Chondrocyte (in vitro differentiated cells): Measurements from ENCODE around the gene SMAGP. TPM values are rescaled to one million over a fixed set of nuclear protein-coding genes. Genes with fewer than 3 reads are reported as not detected.

Experiments
- DNase-seq: peaks from one replicate; pipeline ENCODE4 v3.0.0; 2021; ENCODE audit warnings: mixed read lengths, low spot score
- H3K27ac Mint-ChIP-seq: one replicate; pipeline ENCODE4 v1.8.0; 2021; ENCODE audit warnings: mild to moderate bottlenecking, moderate library complexity, mixed read lengths; ENCODE audit not compliant: unreplicated experiment
- H3K27me3 Mint-ChIP-seq: 2 replicates; pipeline ENCODE4 v1.8.0; 2021; ENCODE audit warnings: low read depth, mixed read lengths
- H3K36me3 Mint-ChIP-seq: 2 replicates; pipeline ENCODE4 v1.8.0; 2021; ENCODE audit warnings: low read depth, mixed read lengths
- H3K4me1 Mint-ChIP-seq: 2 replicates; pipeline ENCODE4 v1.8.0; 2021; ENCODE audit warnings: low read depth, mild to moderate bottlenecking, mixed read lengths
- H3K4me3 Mint-ChIP-seq: one replicate; pipeline ENCODE4 v1.8.0; 2021; ENCODE audit warnings: mild to moderate bottlenecking, moderate library complexity, mixed read lengths; ENCODE audit not compliant: unreplicated experiment
- H3K9me3 Mint-ChIP-seq: 2 replicates; pipeline ENCODE4 v1.8.0; 2021; ENCODE audit warnings: low read depth, mixed read lengths
- CTCF ChIP-seq: fragments of 200-600 bp; sonication (generic); IDR thresholded peaks from 2 replicates; pipeline ENCODE4 v1.5.0; 2021; ENCODE audit warnings: antibody characterized with exemption, mild to moderate bottlenecking, moderate library complexity
- total RNA-seq: library from RNA; stranded (reverse); gene quantifications from 3 replicates; pipeline ENCODE4 v1.2.1, GENCODE V29; 2021

Gene SMAGP
- total RNA-seq, 1 donor from 2014 or later: 8.0 TPM

- Mint-ChIP-seq H3K4me3 (no peak overlapping the region), H3K27me3 (no peaks in the 10 kb centered on the region), H3K9me3 (no peaks in the 10 kb centered on the region), H3K27ac (no peak overlapping the region), H3K4me1 (no peaks in the 10 kb centered on the region), H3K36me3 (peaks cover 2% of the 10 kb centered on the region)
- no peak for DNase-seq
- no peak for TF ChIP-seq CTCF
Measured at GRCh38 chr12:51200156-51200555, 70.1 kb downstream of the SMAGP start.

- H3K9me3 Mint-ChIP-seq: no peaks in the 10 kb centered on the region
- peaks cover 2% of the 10 kb centered on the region for H3K36me3 Mint-ChIP-seq
- H3K4me1 Mint-ChIP-seq: no peaks in the 10 kb centered on the region
- H3K4me3 Mint-ChIP-seq: no peak overlapping the region
- H3K27me3 Mint-ChIP-seq: no peaks in the 10 kb centered on the region
- peak; percentile 79 for DNase-seq
- no peak overlapping the region for H3K27ac Mint-ChIP-seq
- TF ChIP-seq CTCF: no peak
Measured at GRCh38 chr12:51199366-51199945, 70.8 kb downstream of the SMAGP start.

- Mint-ChIP-seq H3K4me3 (no peak overlapping the region), H3K9me3 (no peaks in the 10 kb centered on the region), H3K4me1 (no peaks in the 10 kb centered on the region), H3K27ac (no peak overlapping the region), H3K36me3 (peaks cover 2% of the 10 kb centered on the region), H3K27me3 (no peaks in the 10 kb centered on the region)
- TF ChIP-seq CTCF: no peak
- peak; percentile 72 for DNase-seq
Measured at GRCh38 chr12:51198568-51199365, 71.4 kb downstream of the SMAGP start.

- Mint-ChIP-seq H3K27ac (no peak overlapping the region), H3K9me3 (no peaks in the 10 kb centered on the region), H3K36me3 (peaks cover 2% of the 10 kb centered on the region), H3K27me3 (no peaks in the 10 kb centered on the region), H3K4me3 (no peak overlapping the region), H3K4me1 (no peaks in the 10 kb centered on the region)
- TF ChIP-seq CTCF: no peak
- DNase-seq: peak; percentile 75
Measured at GRCh38 chr12:51197736-51198567, 72.3 kb downstream of the SMAGP start.

GRCh38 chr12:51196547-51196946 is 73.7 kb downstream of the SMAGP start:
- H3K4me3 Mint-ChIP-seq: no peak overlapping the region
- no peaks in the 10 kb centered on the region for H3K27me3 Mint-ChIP-seq
- no peaks in the 10 kb centered on the region for H3K9me3 Mint-ChIP-seq
- H3K27ac Mint-ChIP-seq: no peak overlapping the region
- no peak for TF ChIP-seq CTCF
- H3K4me1 Mint-ChIP-seq: no peaks in the 10 kb centered on the region
- DNase-seq: peak; percentile 60
- peaks cover 2% of the 10 kb centered on the region for H3K36me3 Mint-ChIP-seq
